ENCODE results near the gene C1orf21. TPM values are rescaled to one million over a fixed set of nuclear protein-coding genes. Genes with fewer than 3 reads are reported as not detected.

The C1orf21 gene
- total RNA-seq, 1 donor from 2014 or later, result 16.7 TPM

- Histone ChIP-seq H3K27me3 (ENCODE audit: control insufficient read depth in 3 of 3, insufficient read depth in 3 of 3, low read length in 3 of 3) (no peaks in the 10 kb centered on the region), H3K4me3 (ENCODE audit: low read length in 3 of 3) (no peak overlapping the region), H3K9ac (ENCODE audit: low read depth in 1 of 3, low read length in 3 of 3) (no peak overlapping the region), H3K36me3 (ENCODE audit: control insufficient read depth in 3 of 3, insufficient read depth in 3 of 3, low read length in 3 of 3) (no peaks in the 10 kb centered on the region), H3K27ac (ENCODE audit: low read depth, low read length) (no peak overlapping the region), H3K4me1 (ENCODE audit: control insufficient read depth in 3 of 3, insufficient read depth in 3 of 3, low read length in 3 of 3) (peaks cover 11 to 29% (median 21%) of the 10 kb centered on the region in 3 donors), H3K9me3 (ENCODE audit: control insufficient read depth in 3 of 3, low read length in 3 of 3) (no peaks in the 10 kb centered on the region)
These were observed 263.5 kb downstream of the C1orf21 start for GRCh38 chr1:184650177-184650866.

- Histone ChIP-seq H3K27me3 (ENCODE audit: control insufficient read depth in 3 of 3, insufficient read depth in 3 of 3, low read length in 3 of 3) (no peaks in the 10 kb centered on the region), H3K4me1 (ENCODE audit: control insufficient read depth in 3 of 3, insufficient read depth in 3 of 3, low read length in 3 of 3) (peaks cover 0 to under 1% (median 0%) of the 10 kb centered on the region in 3 donors), H3K9me3 (ENCODE audit: control insufficient read depth in 3 of 3, low read length in 3 of 3) (no peaks in the 10 kb centered on the region), H3K4me3 (ENCODE audit: low read length in 3 of 3) (no peak overlapping the region), H3K9ac (ENCODE audit: low read depth in 1 of 3, low read length in 3 of 3) (no peak overlapping the region), H3K27ac (ENCODE audit: low read depth, low read length) (no peak overlapping the region), H3K36me3 (ENCODE audit: control insufficient read depth in 3 of 3, insufficient read depth in 3 of 3, low read length in 3 of 3) (no peaks in the 10 kb centered on the region)
These were observed 268.4 kb downstream of the C1orf21 start for GRCh38 chr1:184655185-184655584.

DNA sequence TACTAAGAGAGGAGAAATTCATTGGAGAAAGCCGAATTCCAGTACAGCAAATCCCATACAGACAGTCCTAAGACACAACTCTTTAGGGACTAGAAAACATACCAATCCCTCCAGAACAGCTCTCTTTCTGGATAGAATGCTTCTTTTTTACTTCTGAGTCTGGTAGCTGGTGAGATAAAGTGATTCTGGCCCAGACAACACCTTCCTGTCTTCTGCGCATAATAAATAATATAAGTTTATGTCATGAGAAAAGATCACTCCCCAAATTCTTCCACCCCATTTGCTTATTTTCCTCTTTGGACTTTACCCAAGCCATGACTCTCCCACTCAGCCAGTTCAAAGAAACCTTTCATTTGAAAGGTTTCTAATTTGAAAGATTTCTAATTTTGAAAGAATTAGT lies 269.4 kb downstream of the C1orf21 start:
- Histone ChIP-seq H3K27me3 (ENCODE audit: control insufficient read depth in 3 of 3, insufficient read depth in 3 of 3, low read length in 3 of 3) (no peaks in the 10 kb centered on the region), H3K4me3 (ENCODE audit: low read length in 3 of 3) (no peak overlapping the region), H3K9me3 (ENCODE audit: control insufficient read depth in 3 of 3, low read length in 3 of 3) (no peaks in the 10 kb centered on the region), H3K9ac (ENCODE audit: low read depth in 1 of 3, low read length in 3 of 3) (no peak overlapping the region), H3K27ac (ENCODE audit: low read depth, low read length) (no peak overlapping the region), H3K36me3 (ENCODE audit: control insufficient read depth in 3 of 3, insufficient read depth in 3 of 3, low read length in 3 of 3) (no peaks in the 10 kb centered on the region), H3K4me1 (ENCODE audit: control insufficient read depth in 3 of 3, insufficient read depth in 3 of 3, low read length in 3 of 3) (no peaks in the 10 kb centered on the region)

DNA sequence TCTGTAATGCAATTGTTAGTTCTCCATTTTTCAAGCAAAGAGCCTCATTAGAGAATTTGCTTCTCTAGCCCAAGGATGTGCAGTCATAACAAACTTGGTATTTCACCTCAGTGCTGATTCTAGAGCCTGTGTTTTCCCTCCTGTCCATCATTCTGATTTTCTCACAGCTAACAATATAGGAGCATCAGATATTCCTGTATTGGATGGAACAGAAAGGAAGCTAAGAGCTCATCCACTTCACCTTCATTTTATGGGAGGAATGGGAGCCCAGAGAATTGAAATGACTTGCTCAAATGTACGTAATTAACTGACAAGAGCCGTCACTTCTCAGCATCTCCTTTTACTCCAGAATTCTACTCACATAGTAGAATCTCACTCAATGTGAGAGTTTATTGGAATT lies 271.2 kb downstream of the C1orf21 start:
- Histone ChIP-seq H3K9me3 (ENCODE audit: control insufficient read depth in 3 of 3, low read length in 3 of 3) (no peaks in the 10 kb centered on the region), H3K4me1 (ENCODE audit: control insufficient read depth in 3 of 3, insufficient read depth in 3 of 3, low read length in 3 of 3) (no peaks in the 10 kb centered on the region), H3K27me3 (ENCODE audit: control insufficient read depth in 3 of 3, insufficient read depth in 3 of 3, low read length in 3 of 3) (no peaks in the 10 kb centered on the region)

DNA sequence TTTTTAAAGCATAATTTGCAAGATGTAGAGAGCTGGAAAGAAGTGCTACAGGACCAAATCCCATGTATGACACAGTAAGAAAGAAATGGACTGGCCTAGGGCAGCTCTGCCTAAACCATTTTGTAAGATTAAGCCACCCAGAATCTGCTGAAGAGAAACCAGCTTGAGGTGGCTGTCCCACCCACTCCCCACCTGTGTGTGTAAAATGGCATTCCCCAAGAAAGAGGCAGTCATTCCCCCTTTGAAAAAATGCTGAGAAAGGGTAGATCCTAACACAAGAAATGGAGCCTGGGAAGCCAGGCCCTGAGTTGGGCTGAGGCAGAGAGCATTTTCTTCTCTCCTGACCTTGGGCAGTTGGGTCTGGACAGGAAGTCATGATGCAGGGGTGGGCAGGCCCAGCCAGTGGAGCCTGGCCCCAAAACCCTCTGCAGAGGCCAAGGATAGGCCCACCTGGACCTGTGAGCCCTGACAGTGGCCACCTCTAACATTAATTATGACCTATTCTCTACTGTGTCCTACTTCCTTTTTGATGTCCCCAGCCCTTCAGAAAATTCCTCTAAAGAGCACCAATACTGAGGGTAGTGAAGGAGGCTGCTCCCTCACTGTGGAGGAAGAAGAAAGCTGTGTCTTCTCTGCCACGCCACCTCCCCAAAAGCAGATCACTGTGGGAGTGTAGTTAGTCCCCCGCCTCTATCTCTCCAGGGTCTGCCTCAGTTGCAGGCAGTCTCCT lies 273.8 kb downstream of the C1orf21 start:
- H3K27me3 ChIP-seq (ENCODE audit: control insufficient read depth in 3 of 3, insufficient read depth in 3 of 3, low read length in 3 of 3), result no peaks in the 10 kb centered on the region
- no peak overlapping the region for H3K27ac ChIP-seq (ENCODE audit: low read depth, low read length)
- H3K4me3 ChIP-seq (ENCODE audit: low read length in 3 of 3), result no peak overlapping the region
- H3K9me3 ChIP-seq (ENCODE audit: control insufficient read depth in 3 of 3, low read length in 3 of 3), result no peaks in the 10 kb centered on the region
- no peak overlapping the region for H3K9ac ChIP-seq (ENCODE audit: low read depth in 1 of 3, low read length in 3 of 3)
- H3K36me3 ChIP-seq (ENCODE audit: control insufficient read depth in 3 of 3, insufficient read depth in 3 of 3, low read length in 3 of 3), result no peaks in the 10 kb centered on the region
- H3K4me1 ChIP-seq (ENCODE audit: control insufficient read depth in 3 of 3, insufficient read depth in 3 of 3, low read length in 3 of 3), result peaks cover 9 to 22% (median 14%) of the 10 kb centered on the region in 3 donors

More for the DNA sequence above, 271.2 kb downstream of the C1orf21 start:
- Histone ChIP-seq H3K9ac (ENCODE audit: low read depth in 1 of 3, low read length in 3 of 3) (no peak overlapping the region), H3K36me3 (ENCODE audit: control insufficient read depth in 3 of 3, insufficient read depth in 3 of 3, low read length in 3 of 3) (no peaks in the 10 kb centered on the region), H3K27ac (ENCODE audit: low read depth, low read length) (no peak overlapping the region), H3K4me3 (ENCODE audit: low read length in 3 of 3) (no peak overlapping the region)

DNA sequence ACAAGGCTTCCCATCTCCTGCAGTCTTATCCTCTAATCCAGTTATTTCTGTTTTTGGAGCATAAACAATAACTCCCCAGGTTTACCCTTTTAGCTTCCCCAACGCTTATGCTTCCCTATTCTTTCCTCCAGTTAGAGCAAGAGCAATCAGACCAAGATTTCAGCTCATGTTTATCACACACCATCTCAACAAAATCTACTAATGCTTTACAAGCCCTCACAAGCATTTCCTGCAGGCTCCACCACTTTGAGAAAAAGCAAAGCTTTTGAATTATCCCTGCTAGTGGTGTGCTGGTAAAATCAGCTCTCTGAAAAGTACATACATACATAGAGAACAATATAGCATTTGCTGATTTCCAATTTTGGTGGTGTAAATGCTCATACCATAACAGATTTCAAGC lies 275.0 kb downstream of the C1orf21 start:
- Histone ChIP-seq H3K4me3 (ENCODE audit: low read length in 3 of 3) (no peak overlapping the region), H3K4me1 (ENCODE audit: control insufficient read depth in 3 of 3, insufficient read depth in 3 of 3, low read length in 3 of 3) (peaks cover 9 to 25% (median 14%) of the 10 kb centered on the region in 3 donors), H3K27ac (ENCODE audit: low read depth, low read length) (no peak overlapping the region), H3K9ac (ENCODE audit: low read depth in 1 of 3, low read length in 3 of 3) (no peak overlapping the region), H3K27me3 (ENCODE audit: control insufficient read depth in 3 of 3, insufficient read depth in 3 of 3, low read length in 3 of 3) (no peaks in the 10 kb centered on the region), H3K36me3 (ENCODE audit: control insufficient read depth in 3 of 3, insufficient read depth in 3 of 3, low read length in 3 of 3) (no peaks in the 10 kb centered on the region), H3K9me3 (ENCODE audit: control insufficient read depth in 3 of 3, low read length in 3 of 3) (no peaks in the 10 kb centered on the region)

GRCh38 chr1:184664042-184664660 lies 277.3 kb downstream of the C1orf21 start:
- peaks cover 9 to 25% (median 14%) of the 10 kb centered on the region in 3 donors for H3K4me1 ChIP-seq (ENCODE audit: control insufficient read depth in 3 of 3, insufficient read depth in 3 of 3, low read length in 3 of 3)

GRCh38 chr1:184664661-184665060 lies 277.8 kb downstream of the C1orf21 start:
- Histone ChIP-seq H3K36me3 (ENCODE audit: control insufficient read depth in 3 of 3, insufficient read depth in 3 of 3, low read length in 3 of 3) (no peaks in the 10 kb centered on the region), H3K9me3 (ENCODE audit: control insufficient read depth in 3 of 3, low read length in 3 of 3) (no peaks in the 10 kb centered on the region), H3K4me3 (ENCODE audit: low read length in 3 of 3) (peak overlapping the region; percentile 76 to 82 (median 79)), H3K27me3 (ENCODE audit: control insufficient read depth in 3 of 3, insufficient read depth in 3 of 3, low read length in 3 of 3) (no peaks in the 10 kb centered on the region), H3K4me1 (ENCODE audit: control insufficient read depth in 3 of 3, insufficient read depth in 3 of 3, low read length in 3 of 3) (peaks cover 9 to 25% (median 14%) of the 10 kb centered on the region in 3 donors), H3K9ac (ENCODE audit: low read depth in 1 of 3, low read length in 3 of 3) (peak overlapping the region; percentile 70 to 80 (median 70)), H3K27ac (ENCODE audit: low read depth, low read length) (peak overlapping the region; percentile 64)

More at GRCh38 chr1:184664042-184664660, 277.3 kb downstream of the C1orf21 start:
- Histone ChIP-seq H3K27me3 (ENCODE audit: control insufficient read depth in 3 of 3, insufficient read depth in 3 of 3, low read length in 3 of 3) (no peaks in the 10 kb centered on the region), H3K4me3 (ENCODE audit: low read length in 3 of 3) (peak overlapping the region; percentile 76 to 82 (median 79)), H3K36me3 (ENCODE audit: control insufficient read depth in 3 of 3, insufficient read depth in 3 of 3, low read length in 3 of 3) (no peaks in the 10 kb centered on the region), H3K27ac (ENCODE audit: low read depth, low read length) (peak overlapping the region; percentile 64), H3K9me3 (ENCODE audit: control insufficient read depth in 3 of 3, low read length in 3 of 3) (no peaks in the 10 kb centered on the region), H3K9ac (ENCODE audit: low read depth in 1 of 3, low read length in 3 of 3) (peak overlapping the region; percentile 70 to 80 (median 70))

DNA sequence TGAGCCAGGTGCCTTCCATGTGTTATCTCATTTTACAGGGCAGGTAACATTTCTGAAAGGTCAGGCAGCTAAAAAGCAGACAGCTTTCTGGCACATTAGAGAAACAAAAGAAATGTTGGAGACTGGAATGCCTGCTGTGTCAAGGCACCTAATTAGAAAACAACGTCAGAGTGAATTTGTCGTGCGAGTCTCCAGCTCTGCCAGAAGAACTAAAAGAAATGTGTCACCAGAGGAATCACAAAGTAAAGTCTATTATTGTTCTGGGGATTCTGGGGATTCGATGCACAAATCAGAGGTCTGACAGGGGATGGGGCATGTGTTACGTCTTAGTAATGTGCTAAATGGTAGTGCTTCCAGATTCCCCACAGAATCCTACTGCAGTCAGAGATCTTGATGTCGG lies 278.5 kb downstream of the C1orf21 start:
- no peak overlapping the region for H3K9ac ChIP-seq (ENCODE audit: low read depth in 1 of 3, low read length in 3 of 3)
- no peaks in the 10 kb centered on the region for H3K9me3 ChIP-seq (ENCODE audit: control insufficient read depth in 3 of 3, low read length in 3 of 3)
- H3K4me3 ChIP-seq (ENCODE audit: low read length in 3 of 3), result no peak overlapping the region
- H3K36me3 ChIP-seq (ENCODE audit: control insufficient read depth in 3 of 3, insufficient read depth in 3 of 3, low read length in 3 of 3), result no peaks in the 10 kb centered on the region
- H3K4me1 ChIP-seq (ENCODE audit: control insufficient read depth in 3 of 3, insufficient read depth in 3 of 3, low read length in 3 of 3), result peaks cover 9 to 25% (median 14%) of the 10 kb centered on the region in 3 donors
- no peaks in the 10 kb centered on the region for H3K27me3 ChIP-seq (ENCODE audit: control insufficient read depth in 3 of 3, insufficient read depth in 3 of 3, low read length in 3 of 3)
- peak overlapping the region; percentile 64 for H3K27ac ChIP-seq (ENCODE audit: low read depth, low read length)

- Histone ChIP-seq H3K4me1 (ENCODE audit: control insufficient read depth in 3 of 3, insufficient read depth in 3 of 3, low read length in 3 of 3) (peaks cover 3 to 14% (median 5%) of the 10 kb centered on the region in 3 donors), H3K4me3 (ENCODE audit: low read length in 3 of 3) (no peak overlapping the region), H3K36me3 (ENCODE audit: control insufficient read depth in 3 of 3, insufficient read depth in 3 of 3, low read length in 3 of 3) (no peaks in the 10 kb centered on the region), H3K27me3 (ENCODE audit: control insufficient read depth in 3 of 3, insufficient read depth in 3 of 3, low read length in 3 of 3) (no peaks in the 10 kb centered on the region), H3K9me3 (ENCODE audit: control insufficient read depth in 3 of 3, low read length in 3 of 3) (no peaks in the 10 kb centered on the region), H3K9ac (ENCODE audit: low read depth in 1 of 3, low read length in 3 of 3) (no peak overlapping the region), H3K27ac (ENCODE audit: low read depth, low read length) (no peak overlapping the region)
These were observed 282.6 kb downstream of the C1orf21 start for GRCh38 chr1:184669391-184669790.
